Uterus (tissue), 4 donors: Measurements from ENCODE around the gene SLC28A2. TPM values are rescaled to one million over a fixed set of nuclear protein-coding genes. Genes with fewer than 3 reads are reported as not detected.
A peak's percentile ranks its signal among the peaks of the same experiment; 100 is the strongest.
"Not testable (repeated sequence)": the region's sequence is repeated elsewhere in the genome, so short reads cannot be mapped to it uniquely, and the experiment has no call there.

Experiments
- DNase-seq, 2 donors: peaks; one replicate each; pipeline ENCODE4 v3.0.0-alpha.2; 2019 to 2020
- H3K27ac ChIP-seq, 2 donors: fragments of 200-600 bp; sonication (generic); 1 replicate in 1 of 2; 2 replicates in 1 of 2; pipeline ENCODE4 v1.5.1; 2016 to 2018
- H3K27me3 ChIP-seq, 2 donors: fragments of 200-600 bp; sonication (generic); one replicate each; pipeline ENCODE4 v1.5.1; 2018 to 2019; ENCODE audit warnings: control low read depth in 1 of 2
- H3K36me3 ChIP-seq, 2 donors: fragments of 200-600 bp; sonication (generic); one replicate each; pipeline ENCODE4 v1.5.1; 2019; ENCODE audit warnings: control low read depth in 1 of 2
- H3K4me1 ChIP-seq, 2 donors: fragments of 200-600 bp; sonication (generic); one replicate each; pipeline ENCODE4 v1.5.1; 2018 to 2019; ENCODE audit warnings: control low read depth in 1 of 2
- H3K4me3 ChIP-seq, 2 donors: fragments of 200-600 bp; sonication (generic); 1 replicate in 1 of 2; 2 replicates in 1 of 2; pipeline ENCODE4 v1.5.1; 2018 to 2019; ENCODE audit warnings: mild to moderate bottlenecking in 1 of 2
- H3K9me3 ChIP-seq, 2 donors: fragments of 200-600 bp; sonication (generic); one replicate each; pipeline ENCODE4 v1.5.1; 2019; ENCODE audit warnings: control low read depth in 1 of 2
- POLR2A ChIP-seq, 2 donors: fragments of 450-650 bp; IDR thresholded peaks; one replicate each; pipeline ENCODE4 v1.6.1; 2016; ENCODE audit warnings: antibody characterized with exemption in 2 of 2, mild to moderate bottlenecking in 1 of 2, moderate library complexity in 1 of 2
- intact Hi-C: fragments of 100-400 bp; cut with DNase I; formaldehyde crosslinking; loops from one replicate; pipeline ENCODE4 v1.15.1; 2023; ENCODE audit warnings: low total_unique reads
- total RNA-seq, 4 donors: library from RNA; depleted of rRNA in 3 of 4; stranded (reverse); fragments of >200 nt in 3 of 4; gene quantifications; one replicate each; pipeline versions ENCODE4 v1.1.0 to v1.2.4, GENCODE V29; 2014 to 2023
- TF ChIP-seq, protein P1 (sequence below), 4 experiments: fragments of 200-600 bp in 2 of 4; fragments of 450-650 bp in 2 of 4; sonication (generic) in 2 of 4; IDR thresholded peaks; one replicate each; pipeline ENCODE4 v1.5.1; 2016 to 2019; ENCODE audit warnings: antibody characterized with exemption in 4 of 4, mild to moderate bottlenecking in 2 of 4, moderate library complexity in 1 of 4
- donor health status: DM: yes; HTN: yes; CAD: no.

The SLC28A2 gene
- total RNA-seq, 4 donors from 2014 or later: not detected

DNA sequence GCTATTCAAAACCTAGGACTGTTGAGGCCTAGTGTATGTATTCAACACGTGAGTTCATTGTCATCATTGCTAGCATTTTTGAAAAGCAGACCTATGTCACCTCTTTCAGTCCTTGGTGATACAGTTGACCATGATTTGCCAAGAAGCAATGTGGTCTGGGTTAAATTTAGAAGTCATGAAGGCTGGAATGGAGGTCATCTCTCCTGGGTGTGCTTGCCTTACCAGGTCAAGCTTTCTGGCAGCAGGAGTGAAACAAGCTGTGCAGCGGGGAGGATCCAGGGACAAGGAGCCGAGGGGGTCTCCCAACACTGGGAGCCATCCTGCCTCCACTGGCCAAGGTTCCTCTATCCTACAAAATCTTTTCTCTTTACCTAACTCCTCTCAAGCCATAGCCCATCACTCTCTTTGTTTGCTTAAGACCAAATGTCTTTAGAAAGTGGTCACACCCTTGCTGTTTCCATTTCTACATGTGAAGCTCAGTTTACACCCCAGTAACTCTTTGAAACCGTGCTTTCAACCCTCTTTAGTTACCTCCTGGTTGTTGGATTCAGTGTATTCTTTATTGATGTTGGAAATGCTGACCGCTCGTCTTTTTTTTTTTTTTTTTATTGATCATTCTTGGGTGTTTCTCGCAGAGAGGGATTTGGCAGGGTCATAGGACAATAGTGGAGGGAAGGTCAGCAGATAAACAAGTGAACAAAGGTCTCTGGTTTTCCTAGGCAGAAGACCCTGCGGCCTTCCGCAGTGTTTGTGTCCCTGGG lies 40.0 kb downstream of the SLC28A2 start:
- no peak for TF ChIP-seq POLR2A (IDR thresholded peaks at IDR 0.05)
- TF ChIP-seq, protein P1, sequence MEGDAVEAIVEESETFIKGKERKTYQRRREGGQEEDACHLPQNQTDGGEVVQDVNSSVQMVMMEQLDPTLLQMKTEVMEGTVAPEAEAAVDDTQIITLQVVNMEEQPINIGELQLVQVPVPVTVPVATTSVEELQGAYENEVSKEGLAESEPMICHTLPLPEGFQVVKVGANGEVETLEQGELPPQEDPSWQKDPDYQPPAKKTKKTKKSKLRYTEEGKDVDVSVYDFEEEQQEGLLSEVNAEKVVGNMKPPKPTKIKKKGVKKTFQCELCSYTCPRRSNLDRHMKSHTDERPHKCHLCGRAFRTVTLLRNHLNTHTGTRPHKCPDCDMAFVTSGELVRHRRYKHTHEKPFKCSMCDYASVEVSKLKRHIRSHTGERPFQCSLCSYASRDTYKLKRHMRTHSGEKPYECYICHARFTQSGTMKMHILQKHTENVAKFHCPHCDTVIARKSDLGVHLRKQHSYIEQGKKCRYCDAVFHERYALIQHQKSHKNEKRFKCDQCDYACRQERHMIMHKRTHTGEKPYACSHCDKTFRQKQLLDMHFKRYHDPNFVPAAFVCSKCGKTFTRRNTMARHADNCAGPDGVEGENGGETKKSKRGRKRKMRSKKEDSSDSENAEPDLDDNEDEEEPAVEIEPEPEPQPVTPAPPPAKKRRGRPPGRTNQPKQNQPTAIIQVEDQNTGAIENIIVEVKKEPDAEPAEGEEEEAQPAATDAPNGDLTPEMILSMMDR (IDR thresholded peaks at IDR 0.05): no peak
- H3K36me3 ChIP-seq: no peaks in the 10 kb centered on the region
- H3K27me3 ChIP-seq: no peaks in the 10 kb centered on the region
- no peaks in the 10 kb centered on the region for H3K4me1 ChIP-seq
- intact Hi-C loops: no loop called here
- no peaks in the 10 kb centered on the region for H3K9me3 ChIP-seq
- DNase-seq: no peak
- no peak overlapping the region for H3K4me3 ChIP-seq
- H3K27ac ChIP-seq: no peak overlapping the region

DNA sequence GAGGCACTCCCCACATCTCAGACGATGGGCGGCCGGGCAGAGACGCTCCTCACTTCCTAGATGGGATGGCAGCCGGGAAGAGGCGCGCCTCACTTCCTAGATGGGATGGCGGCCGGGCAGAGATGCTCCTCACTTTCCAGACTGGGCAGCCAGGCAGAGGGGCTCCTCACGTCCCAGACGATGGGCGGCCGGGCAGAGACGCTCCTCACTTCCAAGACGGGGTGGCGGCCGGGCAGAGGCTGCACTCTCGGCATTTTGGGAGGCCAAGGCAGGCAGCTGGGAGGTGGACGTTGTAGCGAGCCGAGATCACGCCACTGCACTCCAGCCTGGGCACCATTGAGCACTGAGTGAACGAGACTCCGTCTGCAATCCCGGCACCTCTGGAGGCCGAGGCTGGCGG lies 41.3 kb downstream of the SLC28A2 start:
- H3K4me3 ChIP-seq, H3K9me3 ChIP-seq, H3K36me3 ChIP-seq, H3K4me1 ChIP-seq, DNase-seq, H3K27me3 ChIP-seq, intact Hi-C loops, H3K27ac ChIP-seq: not testable (repeated sequence)

DNA sequence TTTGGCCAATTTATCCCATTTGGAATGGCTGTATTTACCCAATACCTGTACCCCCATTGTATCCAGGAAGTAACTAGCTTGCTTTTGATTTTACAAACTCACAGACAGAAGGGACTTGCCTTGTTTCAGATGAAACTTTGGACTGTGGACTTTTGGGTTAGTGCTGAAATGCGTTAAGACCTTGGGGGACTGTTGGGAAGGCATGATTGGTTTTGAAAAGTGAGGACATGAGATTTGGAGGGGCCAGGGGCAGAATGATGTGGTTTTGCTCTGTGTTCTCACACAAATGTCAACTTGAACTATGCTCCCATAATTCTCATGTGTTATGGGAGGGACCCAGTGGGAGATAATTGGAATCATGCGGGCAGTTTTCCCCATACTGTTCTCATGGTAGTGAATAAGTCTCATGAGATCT lies 46.9 kb downstream of the SLC28A2 start:
- H3K9me3 ChIP-seq, H3K27ac ChIP-seq, H3K36me3 ChIP-seq, H3K4me3 ChIP-seq, H3K27me3 ChIP-seq, DNase-seq, intact Hi-C loops, H3K4me1 ChIP-seq: not testable (repeated sequence)

DNA sequence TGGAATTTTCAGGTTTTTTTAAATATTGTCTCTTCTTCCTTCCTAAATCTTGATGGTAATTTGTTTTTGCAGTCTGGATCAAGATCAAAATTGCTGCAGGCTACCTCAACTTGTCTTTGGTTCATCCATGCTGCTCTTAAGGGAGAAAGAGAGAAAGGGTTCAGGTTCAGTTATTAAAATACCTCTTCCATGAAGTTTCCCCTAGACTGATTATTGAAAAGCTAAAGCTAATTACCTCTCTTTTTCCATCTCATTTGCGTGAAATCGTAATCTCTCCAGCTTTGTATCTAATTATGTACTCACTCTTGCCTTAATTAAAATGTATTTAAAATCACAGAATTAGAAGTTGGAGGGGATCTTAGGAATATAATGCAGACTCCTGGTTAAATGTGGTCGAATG lies 52.7 kb downstream of the SLC28A2 start:
- DNase-seq: no peak
- Histone ChIP-seq H3K27me3 (no peaks in the 10 kb centered on the region), H3K4me3 (no peak overlapping the region), H3K4me1 (no peaks in the 10 kb centered on the region), H3K9me3 (peaks cover 0 to 6% of the 10 kb centered on the region in 2 donors), H3K27ac (no peak overlapping the region), H3K36me3 (no peaks in the 10 kb centered on the region)
- intact Hi-C loops: no loop called here
- no peak for TF ChIP-seq POLR2A (IDR thresholded peaks at IDR 0.05)
- TF ChIP-seq, protein P1 (IDR thresholded peaks at IDR 0.05): no peak

DNA sequence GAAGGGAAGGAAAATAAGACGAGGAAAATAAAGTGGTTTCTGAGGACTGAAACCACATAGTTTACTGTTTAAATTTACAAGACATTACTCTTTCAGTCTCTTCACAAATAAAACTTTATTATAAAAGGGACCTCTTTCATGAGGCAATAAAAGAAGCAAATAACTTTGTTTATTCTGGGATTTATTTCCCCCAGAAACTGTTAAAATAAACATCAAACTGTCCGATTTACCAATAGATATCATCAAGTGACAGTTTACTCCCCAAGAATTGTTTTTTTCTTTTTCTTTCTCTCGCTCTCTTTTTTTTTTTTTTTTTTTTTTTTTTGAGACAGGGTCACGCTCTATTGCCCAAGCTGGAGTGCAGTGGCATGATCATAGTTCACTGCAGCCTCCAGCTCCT lies 54.1 kb downstream of the SLC28A2 start:
- no peak for TF ChIP-seq POLR2A (IDR thresholded peaks at IDR 0.05)
- TF ChIP-seq, protein P1 (IDR thresholded peaks at IDR 0.05): no peak
- Histone ChIP-seq H3K36me3 (no peaks in the 10 kb centered on the region), H3K9me3 (peaks cover 0 to 6% of the 10 kb centered on the region in 2 donors), H3K27me3 (no peaks in the 10 kb centered on the region), H3K4me1 (no peaks in the 10 kb centered on the region), H3K27ac (no peak overlapping the region), H3K4me3 (no peak overlapping the region)
- intact Hi-C loops: no loop called here
- no peak for DNase-seq

DNA sequence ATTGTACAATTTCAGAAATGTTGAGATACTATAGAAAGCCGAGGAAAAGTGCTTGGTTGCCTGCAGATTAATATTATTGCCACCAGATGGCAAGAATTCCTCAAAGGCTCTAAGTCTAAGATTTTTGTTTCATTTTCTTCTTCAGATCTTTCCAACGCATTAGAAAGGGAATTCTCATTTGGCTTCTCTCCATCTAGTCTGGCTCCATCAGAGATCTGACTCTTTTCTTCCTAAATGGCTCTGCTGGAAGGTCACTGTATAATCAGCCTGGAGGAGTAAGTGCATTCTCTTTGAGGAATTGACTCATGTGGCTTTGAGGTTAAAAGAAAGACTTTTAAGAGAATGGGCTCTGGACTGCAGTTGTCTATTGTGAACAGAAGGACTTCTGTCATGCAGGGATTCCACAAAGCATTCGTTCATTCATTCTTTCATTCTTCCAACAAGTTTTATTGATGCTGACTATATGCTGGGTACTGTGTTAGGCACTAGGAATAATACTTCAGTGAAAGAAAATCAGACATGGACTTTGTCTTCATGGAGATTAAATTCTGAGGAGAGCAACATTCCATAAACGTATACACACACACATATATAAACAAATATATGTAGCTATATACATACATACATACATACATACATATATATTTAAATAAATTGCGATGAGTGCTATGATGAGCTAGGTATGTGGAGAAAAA lies 55.3 kb downstream of the SLC28A2 start:
- H3K9me3 ChIP-seq: peaks cover 0 to 6% of the 10 kb centered on the region in 2 donors
- no peak overlapping the region for H3K4me3 ChIP-seq

DNA sequence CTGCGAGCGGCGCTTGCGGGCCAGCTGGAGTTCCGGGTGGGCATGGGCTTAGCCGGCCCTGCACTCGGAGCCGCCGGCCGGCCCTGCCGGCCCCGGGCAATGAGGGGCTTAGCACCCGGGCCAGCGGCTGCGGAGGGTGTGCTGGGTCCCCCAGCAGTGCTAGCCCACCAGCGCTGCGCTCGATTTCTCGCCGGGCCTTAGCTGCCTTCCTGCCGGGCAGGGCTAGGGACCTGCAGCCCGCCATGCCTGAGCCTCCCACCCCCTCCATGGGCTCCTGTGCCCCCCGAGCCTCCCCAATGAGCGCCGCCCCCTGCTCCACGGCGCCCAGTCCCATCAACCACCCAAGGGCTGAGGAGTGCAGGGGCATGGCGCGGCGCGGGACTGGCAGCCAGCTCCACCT lies 62.1 kb downstream of the SLC28A2 start:
- intact Hi-C loops, H3K9me3 ChIP-seq, H3K27me3 ChIP-seq, H3K4me1 ChIP-seq, H3K27ac ChIP-seq, H3K4me3 ChIP-seq, H3K36me3 ChIP-seq, DNase-seq: not testable (repeated sequence)

More for the DNA sequence above, 55.3 kb downstream of the SLC28A2 start:
- TF ChIP-seq, protein P1 (IDR thresholded peaks at IDR 0.05): peak; percentile 27 to 47 (median 39)
- TF ChIP-seq POLR2A (IDR thresholded peaks at IDR 0.05): no peak
- no peak for DNase-seq
- intact Hi-C loops: no loop called here
- Histone ChIP-seq H3K27ac (no peak overlapping the region), H3K27me3 (no peaks in the 10 kb centered on the region), H3K36me3 (no peaks in the 10 kb centered on the region), H3K4me1 (no peaks in the 10 kb centered on the region)
